Psoas muscle (tissue), 8 donors: ENCODE data around the gene CHST8. TPM values are rescaled to one million over a fixed set of nuclear protein-coding genes. Genes with fewer than 3 reads are reported as not detected.

Experiments
- ATAC-seq, 4 donors: fragments of 200-7000 bp; cut with Tn5 transposase; one replicate each; pipeline ENCODE4 v1.9.1; 2020; ENCODE audit warnings: moderate library complexity in 3 of 4, mild to moderate bottlenecking in 2 of 4
- DNase-seq, 2 donors: peaks; one replicate each; pipeline ENCODE4 v3.0.0-alpha.2; 2020
- H3K27ac ChIP-seq: fragments of 200-600 bp; one replicate; pipeline ENCODE4 v1.8.0; 2022
- H3K27me3 ChIP-seq, 3 donors: fragments of 200-600 bp in 1 of 3; one replicate each; pipeline versions ENCODE4 v1.6.1 to v1.8.0; 2013 to 2022; ENCODE audit warnings: low read length in 2 of 3, mild to moderate bottlenecking in 2 of 3, moderate library complexity in 1 of 3; ENCODE audit not compliant: insufficient read depth in 3 of 3
- H3K36me3 ChIP-seq, 2 donors: fragments of 200-600 bp in 1 of 2; one replicate each; pipeline versions ENCODE4 v1.6.1 to v1.8.0; 2013 to 2022; ENCODE audit warnings: low read depth in 1 of 2, mild to moderate bottlenecking in 1 of 2, moderate library complexity in 1 of 2; ENCODE audit not compliant: insufficient read depth in 1 of 2
- H3K4me1 ChIP-seq: fragments of 200-600 bp; one replicate; pipeline ENCODE4 v1.8.0; 2022
- H3K4me3 ChIP-seq: fragments of 200-600 bp; one replicate; pipeline ENCODE4 v1.8.0; 2022; ENCODE audit warnings: mild to moderate bottlenecking
- H3K9me3 ChIP-seq: fragments of 200-600 bp; one replicate; pipeline ENCODE4 v1.8.0; 2022
- WGBS, 3 donors: extraction: QIAGEN DNeasy Blood & Tissue Kit; methylation state at CpG; one replicate each; pipeline versions ENCODE4 v1.1.6 to v1.1.7; 2013; 5-methylcytosine and 5-hydroxymethylcytosine counted together
- intact Hi-C, 2 donors: fragments of 100-400 bp; cut with DNase I; formaldehyde crosslinking; loops; one replicate each; pipeline versions ENCODE4 v1.11.0 to v1.14.2; 2022
- polyA plus RNA-seq, 3 donors: library from polyadenylated mRNA; stranded (reverse); fragments of 200-250 nt; gene quantifications; one replicate each; pipeline ENCODE4 v1.2.3, GENCODE V29; 2013
- total RNA-seq, 4 donors: library from RNA; stranded (reverse); fragmentation: NEBNext Ultra II Directional in 2 of 4; extraction: Animal tissue kit (Norgen Biotek cat#: 25700) in 2 of 4; gene quantifications; one replicate each; pipeline versions ENCODE4 v1.2.1 to v1.2.4, GENCODE V29; 2021 to 2023
- TF ChIP-seq, protein P1 (sequence below): fragments of 200-600 bp; IDR thresholded peaks from one replicate; pipeline ENCODE4 v1.8.0; 2022; ENCODE audit warnings: antibody characterized with exemption
- donor health status: healthy with polysubstance abuse.
- donor health status: DM: no; HTN: no; CAD: no; lungs with moderate emphysema.
- donor health status: Bipolar disorder and iron deficiency.
- donor health status: healthy.
- donor health status: DM: yes; HTN: yes; CAD: no.
- donor health status: DM: no; HTN: no; CAD: no.
- donor health status: DM: no; HTN: no; CAD: no.
- donor health status: DM: yes; HTN: yes; CAD: no.

CHST8 gene
- total and polyA plus RNA-seq, 7 donors, result 0.05 to 0.60 (median 0.23) TPM; not detected in 1

DNA sequence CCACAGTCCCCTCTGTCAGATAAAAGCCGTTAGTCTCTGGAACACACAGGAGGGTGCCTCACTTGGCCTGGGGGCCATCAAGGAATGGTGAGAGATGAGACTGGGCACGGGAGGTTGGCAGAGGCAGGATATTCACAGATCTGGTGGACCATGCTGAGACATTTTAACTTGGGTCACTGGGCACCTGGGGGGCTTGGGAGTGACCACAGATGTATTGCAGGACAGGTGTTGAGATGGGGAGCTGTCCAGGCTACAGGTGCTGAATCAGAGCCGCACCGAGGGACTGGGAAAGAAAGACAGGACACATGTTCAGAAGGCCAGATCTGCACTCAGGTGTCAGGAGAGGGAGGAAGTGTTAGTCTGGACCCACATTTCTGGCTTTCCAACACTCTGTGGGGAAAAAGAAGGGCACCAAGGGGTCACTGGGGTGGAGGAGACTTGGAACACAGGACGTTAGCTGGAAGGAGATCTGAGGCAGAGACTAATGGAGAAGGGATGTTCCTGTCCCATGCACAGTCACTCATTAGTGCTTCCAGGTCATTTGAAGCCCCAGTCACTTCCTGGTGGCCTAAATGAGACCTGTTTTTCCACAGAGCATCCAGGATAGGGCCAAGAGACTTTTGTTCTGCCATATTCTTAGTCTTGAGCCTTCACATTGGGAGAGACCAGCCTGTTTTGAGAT lies 56.1 kb downstream of the CHST8 start:
- intact Hi-C loops, result no loop called here
- no peak for DNase-seq

DNA sequence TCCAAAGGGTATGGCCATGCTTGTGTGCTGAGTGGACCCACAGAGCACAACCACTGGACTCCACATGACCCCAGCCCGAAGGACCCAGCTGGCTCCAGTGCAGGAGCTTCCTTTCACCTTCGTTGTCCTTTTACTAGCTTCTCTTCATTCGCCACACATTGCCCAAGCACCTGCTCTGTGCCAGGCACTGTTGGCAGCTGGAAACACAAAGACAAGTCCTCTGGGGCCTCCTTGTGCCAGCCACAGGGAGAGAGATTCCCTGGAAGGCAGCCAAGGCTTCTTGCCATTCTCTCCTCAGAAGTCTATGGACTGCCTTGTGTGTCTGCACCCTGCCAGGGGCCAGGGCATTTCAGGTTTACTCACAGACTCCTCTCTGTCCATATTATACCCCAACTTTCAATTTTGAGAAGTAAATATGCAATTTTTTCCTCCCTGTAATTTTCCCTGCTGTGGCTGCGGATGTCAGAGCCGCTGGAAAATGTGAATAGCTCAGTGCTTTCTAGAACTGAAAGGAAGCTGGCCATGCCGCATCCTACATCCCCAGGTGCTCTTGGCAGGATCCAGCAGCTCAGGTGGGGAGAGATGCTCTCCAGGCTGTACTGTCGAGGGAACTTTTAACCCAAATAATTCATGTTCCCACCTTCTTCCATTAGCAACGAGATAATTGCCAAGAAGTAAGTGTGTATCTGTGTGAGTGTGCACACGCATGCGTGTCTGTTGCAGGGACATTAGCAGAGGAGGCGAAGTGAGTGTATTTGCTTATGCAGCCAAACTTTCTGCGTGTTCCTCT lies 57.2 kb downstream of the CHST8 start:
- intact Hi-C loops, result no loop called here
- H3K27me3 ChIP-seq, result peaks cover 0 to 21% (median 8%) of the 10 kb centered on the region in 3 donors
- WGBS, 3 donors, result 57 to 70% (median 59%) methylated on average over 12 of the region's 12 CpGs
- no peak overlapping the region for H3K27ac ChIP-seq
- no peak overlapping the region for H3K4me3 ChIP-seq
- ATAC-seq, result no peak
- no peak for DNase-seq
- TF ChIP-seq, protein P1, sequence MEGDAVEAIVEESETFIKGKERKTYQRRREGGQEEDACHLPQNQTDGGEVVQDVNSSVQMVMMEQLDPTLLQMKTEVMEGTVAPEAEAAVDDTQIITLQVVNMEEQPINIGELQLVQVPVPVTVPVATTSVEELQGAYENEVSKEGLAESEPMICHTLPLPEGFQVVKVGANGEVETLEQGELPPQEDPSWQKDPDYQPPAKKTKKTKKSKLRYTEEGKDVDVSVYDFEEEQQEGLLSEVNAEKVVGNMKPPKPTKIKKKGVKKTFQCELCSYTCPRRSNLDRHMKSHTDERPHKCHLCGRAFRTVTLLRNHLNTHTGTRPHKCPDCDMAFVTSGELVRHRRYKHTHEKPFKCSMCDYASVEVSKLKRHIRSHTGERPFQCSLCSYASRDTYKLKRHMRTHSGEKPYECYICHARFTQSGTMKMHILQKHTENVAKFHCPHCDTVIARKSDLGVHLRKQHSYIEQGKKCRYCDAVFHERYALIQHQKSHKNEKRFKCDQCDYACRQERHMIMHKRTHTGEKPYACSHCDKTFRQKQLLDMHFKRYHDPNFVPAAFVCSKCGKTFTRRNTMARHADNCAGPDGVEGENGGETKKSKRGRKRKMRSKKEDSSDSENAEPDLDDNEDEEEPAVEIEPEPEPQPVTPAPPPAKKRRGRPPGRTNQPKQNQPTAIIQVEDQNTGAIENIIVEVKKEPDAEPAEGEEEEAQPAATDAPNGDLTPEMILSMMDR, result no peak
- no peaks in the 10 kb centered on the region for H3K4me1 ChIP-seq
- H3K9me3 ChIP-seq, result no peaks in the 10 kb centered on the region
- no peaks in the 10 kb centered on the region for H3K36me3 ChIP-seq

More for the DNA sequence above, 56.1 kb downstream of the CHST8 start:
- Histone ChIP-seq H3K9me3 (no peaks in the 10 kb centered on the region), H3K4me3 (no peak overlapping the region), H3K27me3 (peaks cover 0 to 14% (median 5%) of the 10 kb centered on the region in 3 donors), H3K36me3 (no peaks in the 10 kb centered on the region), H3K4me1 (no peaks in the 10 kb centered on the region), H3K27ac (no peak overlapping the region)
- WGBS, 3 donors, result 42 to 53% (median 49%) methylated on average over 5 of the region's 5 CpGs
- TF ChIP-seq, protein P1, result no peak
- no peak for ATAC-seq

DNA sequence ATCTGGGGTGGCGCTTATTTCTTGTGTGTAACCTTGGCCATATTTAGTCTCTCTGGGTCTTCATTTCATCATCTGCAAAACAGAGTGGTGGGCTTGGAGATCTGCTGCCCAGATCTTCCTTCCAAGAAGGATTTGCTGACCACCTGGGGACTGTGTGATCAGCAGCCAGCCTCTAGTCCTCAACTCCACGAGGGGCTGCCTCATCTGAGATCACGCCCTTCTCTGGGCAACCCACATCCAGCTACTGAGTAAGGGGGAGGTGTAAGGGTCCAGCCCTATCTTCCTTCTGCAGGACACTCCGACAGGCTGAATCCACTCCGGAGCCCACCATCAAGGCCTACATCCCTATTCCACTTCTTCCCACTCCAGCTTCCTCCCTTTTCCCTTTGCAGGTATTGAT lies 57.9 kb downstream of the CHST8 start:
- Histone ChIP-seq H3K4me1 (no peaks in the 10 kb centered on the region), H3K9me3 (no peaks in the 10 kb centered on the region), H3K27ac (no peak overlapping the region), H3K36me3 (no peaks in the 10 kb centered on the region), H3K4me3 (no peak overlapping the region), H3K27me3 (peaks cover 0 to 25% (median 10%) of the 10 kb centered on the region in 3 donors)
- intact Hi-C loops, result no loop called here
- DNase-seq (no peak), ATAC-seq (no peak)
- TF ChIP-seq, protein P1, result no peak
- WGBS, 3 donors, result 76 to 88% (median 80%) methylated on average over 5 of the region's 5 CpGs

DNA sequence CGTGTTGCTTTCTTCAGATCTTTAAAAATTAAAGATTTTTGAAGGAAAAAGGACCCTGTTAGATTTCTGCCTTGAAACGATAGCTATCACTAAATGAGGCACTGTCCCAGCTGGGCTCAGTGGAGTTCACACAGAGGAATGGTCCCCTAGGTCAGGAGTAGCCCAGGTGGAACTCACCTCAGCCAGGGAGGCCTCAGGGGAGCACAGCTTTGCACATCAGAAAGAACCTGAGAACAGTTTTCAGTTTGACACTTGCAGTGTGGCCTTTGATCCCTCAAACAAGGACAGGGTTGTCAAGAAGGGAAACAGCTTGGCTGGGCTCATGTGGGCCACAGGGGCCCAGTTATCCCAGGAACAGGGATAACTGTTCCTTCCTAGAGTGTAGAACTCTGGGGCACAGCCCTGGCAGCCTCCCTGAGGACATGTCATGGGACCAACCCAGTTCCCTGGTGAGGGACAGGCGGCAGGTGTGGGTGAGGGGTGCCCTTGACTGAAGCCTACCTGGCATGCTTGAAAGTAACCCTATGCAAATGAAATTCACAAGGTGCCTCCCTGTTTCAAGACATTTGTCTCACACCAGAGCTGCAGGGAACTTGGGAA lies 59.4 kb downstream of the CHST8 start:
- H3K4me3 ChIP-seq, result no peak overlapping the region
- 51 to 57% (median 56%) methylated on average over 3 of the region's 3 CpGs for WGBS, 3 donors
- H3K27me3 ChIP-seq, result peaks cover 0 to 40% (median 15%) of the 10 kb centered on the region in 3 donors
- H3K36me3 ChIP-seq, result no peaks in the 10 kb centered on the region
- intact Hi-C loops, result no loop called here
- H3K27ac ChIP-seq, result no peak overlapping the region
- ATAC-seq, result no peak
- no peaks in the 10 kb centered on the region for H3K9me3 ChIP-seq
- DNase-seq, result no peak
- TF ChIP-seq, protein P1, result no peak
- H3K4me1 ChIP-seq, result no peaks in the 10 kb centered on the region
